HUES48 (cell line): ENCODE measurements around the gene COX4I2.
"Not testable (repeated sequence)": the region's sequence is repeated elsewhere in the genome, so short reads cannot be mapped to it uniquely, and the experiment has no call there.

ENCODE experiments used
- H3K27ac ChIP-seq: one replicate; pipeline ENCODE4 v1.7.0; 2013; ENCODE audit warnings: low read depth, low read length, inconsistent platforms
- H3K27me3 ChIP-seq: 2 replicates; pipeline ENCODE4 v1.6.1; 2013; ENCODE audit warnings: mild to moderate bottlenecking, low read length; ENCODE audit not compliant: control insufficient read depth, insufficient read depth
- H3K36me3 ChIP-seq: 2 replicates; pipeline ENCODE4 v1.6.1; 2013; ENCODE audit warnings: low read length; ENCODE audit not compliant: control insufficient read depth, insufficient read depth
- H3K4me1 ChIP-seq: 2 replicates; pipeline ENCODE4 v1.6.1; 2013; ENCODE audit warnings: mild to moderate bottlenecking, low read length; ENCODE audit not compliant: control insufficient read depth, insufficient read depth
- H3K4me3 ChIP-seq: 2 replicates; pipeline ENCODE4 v1.5.1; 2013; ENCODE audit warnings: mild to moderate bottlenecking, low read depth, low read length
- H3K9ac ChIP-seq: 2 replicates; pipeline ENCODE4 v1.6.1; 2013; ENCODE audit warnings: mild to moderate bottlenecking, low read depth, low read length, moderate library complexity
- H3K9me3 ChIP-seq: 2 replicates; pipeline ENCODE4 v1.6.1; 2013; ENCODE audit warnings: low read length; ENCODE audit not compliant: control insufficient read depth, insufficient read depth

COX4I2 gene

GRCh38 chr20:31662372-31662854 lies 24.7 kb downstream of the COX4I2 start:
- no peak overlapping the region for H3K4me3 ChIP-seq
- no peak overlapping the region for H3K27ac ChIP-seq
- no peaks in the 10 kb centered on the region for H3K27me3 ChIP-seq
- H3K9me3 ChIP-seq = no peaks in the 10 kb centered on the region
- H3K9ac ChIP-seq = no peak overlapping the region
- H3K36me3 ChIP-seq = peaks cover 18% of the 10 kb centered on the region
- peaks cover 8% of the 10 kb centered on the region; the same call in 1 of the 2 replicates for H3K4me1 ChIP-seq

- H3K9me3 ChIP-seq = no peaks in the 10 kb centered on the region
- no peak overlapping the region for H3K27ac ChIP-seq
- peaks cover 18% of the 10 kb centered on the region for H3K36me3 ChIP-seq
- H3K4me3 ChIP-seq = no peak overlapping the region
- peaks cover 8% of the 10 kb centered on the region; the same call in 1 of the 2 replicates for H3K4me1 ChIP-seq
- no peak overlapping the region for H3K9ac ChIP-seq
- H3K27me3 ChIP-seq = no peaks in the 10 kb centered on the region
Measured at GRCh38 chr20:31663524-31663837, 25.8 kb downstream of the COX4I2 start.

- H3K27ac ChIP-seq = no peak overlapping the region
- H3K4me1 ChIP-seq = peaks cover 8% of the 10 kb centered on the region; the same call in 1 of the 2 replicates
Measured at GRCh38 chr20:31663838-31664695, 26.4 kb downstream of the COX4I2 start.

GRCh38 chr20:31664696-31665354 lies 27.1 kb downstream of the COX4I2 start:
- Histone ChIP-seq H3K9ac (no peak overlapping the region), H3K27me3 (no peaks in the 10 kb centered on the region), H3K9me3 (no peaks in the 10 kb centered on the region), H3K36me3 (peaks cover 18% of the 10 kb centered on the region), H3K27ac (no peak overlapping the region), H3K4me3 (no peak overlapping the region), H3K4me1 (peaks cover 8% of the 10 kb centered on the region; the same call in 1 of the 2 replicates)

More at GRCh38 chr20:31663838-31664695, 26.4 kb downstream of the COX4I2 start:
- Histone ChIP-seq H3K4me3 (no peak overlapping the region), H3K36me3 (peaks cover 18% of the 10 kb centered on the region), H3K9ac (no peak overlapping the region), H3K27me3 (no peaks in the 10 kb centered on the region), H3K9me3 (no peaks in the 10 kb centered on the region)

- peaks cover 18% of the 10 kb centered on the region for H3K36me3 ChIP-seq
- no peak overlapping the region for H3K27ac ChIP-seq
- no peak overlapping the region for H3K9ac ChIP-seq
- H3K27me3 ChIP-seq = no peaks in the 10 kb centered on the region
- H3K9me3 ChIP-seq = no peaks in the 10 kb centered on the region
- H3K4me1 ChIP-seq = peaks cover 8% of the 10 kb centered on the region; the same call in 1 of the 2 replicates
- no peak overlapping the region for H3K4me3 ChIP-seq
Measured at GRCh38 chr20:31665753-31666152, 28.0 kb downstream of the COX4I2 start.

GRCh38 chr20:31666258-31667042 lies 28.7 kb downstream of the COX4I2 start:
- Histone ChIP-seq H3K27ac (no peak overlapping the region), H3K9me3 (no peaks in the 10 kb centered on the region), H3K36me3 (peaks cover 18% of the 10 kb centered on the region), H3K4me3 (no peak overlapping the region), H3K9ac (no peak overlapping the region), H3K27me3 (no peaks in the 10 kb centered on the region), H3K4me1 (peaks cover 8% of the 10 kb centered on the region; the same call in 1 of the 2 replicates)

GRCh38 chr20:31667315-31668285 lies 29.9 kb downstream of the COX4I2 start:
- Histone ChIP-seq H3K36me3 (peaks cover 18% of the 10 kb centered on the region), H3K27me3 (no peaks in the 10 kb centered on the region), H3K9ac (no peak overlapping the region), H3K27ac (no peak overlapping the region), H3K4me1 (0 out of 2 replicates have a peak, but pooled peaks cover 2% of the 10 kb centered on the region), H3K4me3 (no peak overlapping the region), H3K9me3 (no peaks in the 10 kb centered on the region)

GRCh38 chr20:31668944-31669343 lies 31.2 kb downstream of the COX4I2 start:
- H3K9ac ChIP-seq, H3K27ac ChIP-seq, H3K4me3 ChIP-seq, H3K27me3 ChIP-seq, H3K4me1 ChIP-seq, H3K9me3 ChIP-seq: not testable (repeated sequence)
- peaks cover 18% of the 10 kb centered on the region for H3K36me3 ChIP-seq

GRCh38 chr20:31669876-31670275 lies 32.2 kb downstream of the COX4I2 start:
- H3K36me3 ChIP-seq = peaks cover 14% of the 10 kb centered on the region
- H3K9ac ChIP-seq = no peak overlapping the region
- no peaks in the 10 kb centered on the region for H3K9me3 ChIP-seq
- H3K27me3 ChIP-seq = no peaks in the 10 kb centered on the region
- no peaks in the 10 kb centered on the region for H3K4me1 ChIP-seq
- no peak overlapping the region for H3K4me3 ChIP-seq
- no peak overlapping the region for H3K27ac ChIP-seq
